ENCODE results near the gene MRPS25.

DNA sequence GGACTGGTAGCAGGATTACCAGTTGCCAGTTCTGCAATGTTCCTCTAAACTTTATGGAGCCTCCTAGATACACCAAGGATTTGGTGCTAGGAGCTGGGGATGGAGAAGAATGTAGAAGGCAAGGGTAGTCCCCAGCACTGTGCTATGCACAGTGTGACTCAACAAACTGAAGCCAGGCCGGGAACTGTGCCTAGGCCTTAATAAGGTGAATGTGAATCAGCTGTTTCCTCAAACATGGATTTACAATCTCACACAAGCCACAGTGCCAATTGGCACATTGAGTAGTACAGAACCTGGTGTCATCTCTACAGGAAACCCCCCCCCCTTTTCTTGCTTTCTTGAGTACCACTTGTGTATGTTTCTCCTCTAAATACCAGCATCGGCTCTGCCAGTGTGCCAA is 32.5 kb downstream of the MRPS25 start:
- TF ChIP-seq, protein P1, sequence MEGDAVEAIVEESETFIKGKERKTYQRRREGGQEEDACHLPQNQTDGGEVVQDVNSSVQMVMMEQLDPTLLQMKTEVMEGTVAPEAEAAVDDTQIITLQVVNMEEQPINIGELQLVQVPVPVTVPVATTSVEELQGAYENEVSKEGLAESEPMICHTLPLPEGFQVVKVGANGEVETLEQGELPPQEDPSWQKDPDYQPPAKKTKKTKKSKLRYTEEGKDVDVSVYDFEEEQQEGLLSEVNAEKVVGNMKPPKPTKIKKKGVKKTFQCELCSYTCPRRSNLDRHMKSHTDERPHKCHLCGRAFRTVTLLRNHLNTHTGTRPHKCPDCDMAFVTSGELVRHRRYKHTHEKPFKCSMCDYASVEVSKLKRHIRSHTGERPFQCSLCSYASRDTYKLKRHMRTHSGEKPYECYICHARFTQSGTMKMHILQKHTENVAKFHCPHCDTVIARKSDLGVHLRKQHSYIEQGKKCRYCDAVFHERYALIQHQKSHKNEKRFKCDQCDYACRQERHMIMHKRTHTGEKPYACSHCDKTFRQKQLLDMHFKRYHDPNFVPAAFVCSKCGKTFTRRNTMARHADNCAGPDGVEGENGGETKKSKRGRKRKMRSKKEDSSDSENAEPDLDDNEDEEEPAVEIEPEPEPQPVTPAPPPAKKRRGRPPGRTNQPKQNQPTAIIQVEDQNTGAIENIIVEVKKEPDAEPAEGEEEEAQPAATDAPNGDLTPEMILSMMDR (IDR thresholded peaks at IDR 0.05; ENCODE audit: low read depth, low read length) = no peak
- no peak for TF ChIP-seq POLR2A (IDR thresholded peaks at IDR 0.05; ENCODE audit: extremely low read depth, insufficient read length)

Measured in NB4 (cell line).